PC-9 (cell line): ENCODE data around the gene JADE1. TPM values are rescaled to one million over a fixed set of nuclear protein-coding genes. Genes with fewer than 3 reads are reported as not detected.

Experiments used
- BruUV-seq: library from RNA; stranded (reverse); fragments of 400-500 nt; replicated peaks from 2 replicates; lab custom pipeline; 2021; lab: Mats Ljungman, UMichigan
- CTCF ChIA-PET: fragments of 300-600 bp; sonication (Branson Sonifier 250); formaldehyde crosslinking; loops from one replicate; lab custom pipeline; 2022; ENCODE audit warnings: antibody characterized with exemption; lab: Charles Lee
- POLR2A ChIA-PET: fragments of 300-600 bp; sonication (Branson Sonifier 250); formaldehyde crosslinking; loops from one replicate; lab custom pipeline; 2022; ENCODE audit warnings: antibody characterized with exemption; ENCODE audit not compliant: unreplicated experiment; lab: Charles Lee
- DNase-seq, 2 experiments: peaks; one replicate each; pipeline versions ENCODE4 v3.0.0 to v3.0.0-alpha.2; 2015 to 2022; ENCODE audit warnings: mixed read lengths in 1 of 2
- H2AFZ ChIP-seq: fragments of 200-600 bp; sonication (generic); 2 replicates; pipeline ENCODE4 v1.8.1; 2017; ENCODE audit warnings: antibody characterized with exemption
- H3F3A ChIP-seq: fragments of 200-600 bp; sonication (generic); 2 replicates; pipeline ENCODE4 v1.8.1; 2017; ENCODE audit warnings: antibody characterized with exemption, mild to moderate bottlenecking, low read depth; ENCODE audit not compliant: insufficient read depth
- H3K27ac ChIP-seq: fragments of 200-600 bp; sonication (generic); 2 replicates; pipeline ENCODE4 v1.6.1; 2016; ENCODE audit warnings: mixed run types
- H3K27me3 ChIP-seq: fragments of 200-600 bp; sonication (generic); 2 replicates; pipeline ENCODE4 v1.6.1; 2016; ENCODE audit warnings: low read depth, mixed run types; ENCODE audit not compliant: insufficient read depth
- H3K36me3 ChIP-seq: fragments of 200-600 bp; sonication (generic); 2 replicates; pipeline ENCODE4 v1.6.1; 2016; ENCODE audit warnings: low read depth, mixed run types
- H3K4me1 ChIP-seq: fragments of 200-600 bp; sonication (generic); replicated peaks from 2 replicates; pipeline ENCODE4 v1.6.1; 2016; ENCODE audit warnings: mixed run types; ENCODE audit not compliant: insufficient read depth
- H3K4me2 ChIP-seq: fragments of 200-600 bp; sonication (generic); 2 replicates; pipeline ENCODE4 v1.6.1; 2017; ENCODE audit warnings: mixed run types
- H3K4me3 ChIP-seq: fragments of 200-600 bp; sonication (generic); 2 replicates; pipeline ENCODE4 v1.6.1; 2016; ENCODE audit warnings: mixed run types
- H3K79me2 ChIP-seq: fragments of 200-600 bp; sonication (generic); 2 replicates; pipeline ENCODE4 v1.6.1; 2017; ENCODE audit warnings: low read depth, mixed run types
- H3K9me2 ChIP-seq: fragments of 200-600 bp; sonication (generic); 2 replicates; pipeline ENCODE4 v1.8.1; 2017; ENCODE audit warnings: mild to moderate bottlenecking; ENCODE audit not compliant: insufficient read depth
- H3K9me3 ChIP-seq: fragments of 200-600 bp; sonication (generic); 2 replicates; pipeline ENCODE4 v1.8.1; 2016; ENCODE audit warnings: low read depth; ENCODE audit not compliant: insufficient read depth
- H4K20me1 ChIP-seq: fragments of 200-600 bp; sonication (generic); 2 replicates; pipeline ENCODE4 v1.8.1; 2017; ENCODE audit not compliant: insufficient read depth
- EZH2 ChIP-seq: fragments of 200-600 bp; sonication (generic); IDR thresholded peaks from 2 replicates; pipeline ENCODE4 v1.8.0; 2017; ENCODE audit warnings: antibody characterized with exemption, low read depth
- intact Hi-C: fragments of 100-400 bp; cut with micrococcal nuclease; formaldehyde crosslinking; loops from one replicate; pipeline ENCODE4 v1.10.0; 2022; ENCODE audit not compliant: unreplicated experiment
- total RNA-seq: library from RNA; stranded (reverse); gene quantifications from 2 replicates; pipeline ENCODE4 v1.2.3, GENCODE V29; 2021
- TF ChIP-seq, protein P1 (sequence below): fragments of 200-600 bp; sonication (generic); conservative IDR thresholded peaks from 2 replicates; pipeline ENCODE4 v1.6.1; 2017; ENCODE audit warnings: mixed run types, antibody characterized with exemption, mild to moderate bottlenecking, moderate library complexity

Gene JADE1
- total RNA-seq, 1 experiment from 2014 or later, result 23.1 TPM

- Histone ChIP-seq H2AFZ (no peak overlapping the region), H3K9me2 (no peaks in the 10 kb centered on the region), H3K36me3 (no peaks in the 10 kb centered on the region), H3K4me2 (no peak overlapping the region), H3K79me2 (no peaks in the 10 kb centered on the region), H4K20me1 (no peaks in the 10 kb centered on the region), H3K4me3 (no peak overlapping the region), H3K27me3 (no peaks in the 10 kb centered on the region), H3F3A (no peaks in the 10 kb centered on the region), H3K4me1 (no peaks in the 10 kb centered on the region; the same call in 1 of the 2 replicates), H3K27ac (no peak overlapping the region), H3K9me3 (no peaks in the 10 kb centered on the region)
- TF ChIP-seq, protein P1, sequence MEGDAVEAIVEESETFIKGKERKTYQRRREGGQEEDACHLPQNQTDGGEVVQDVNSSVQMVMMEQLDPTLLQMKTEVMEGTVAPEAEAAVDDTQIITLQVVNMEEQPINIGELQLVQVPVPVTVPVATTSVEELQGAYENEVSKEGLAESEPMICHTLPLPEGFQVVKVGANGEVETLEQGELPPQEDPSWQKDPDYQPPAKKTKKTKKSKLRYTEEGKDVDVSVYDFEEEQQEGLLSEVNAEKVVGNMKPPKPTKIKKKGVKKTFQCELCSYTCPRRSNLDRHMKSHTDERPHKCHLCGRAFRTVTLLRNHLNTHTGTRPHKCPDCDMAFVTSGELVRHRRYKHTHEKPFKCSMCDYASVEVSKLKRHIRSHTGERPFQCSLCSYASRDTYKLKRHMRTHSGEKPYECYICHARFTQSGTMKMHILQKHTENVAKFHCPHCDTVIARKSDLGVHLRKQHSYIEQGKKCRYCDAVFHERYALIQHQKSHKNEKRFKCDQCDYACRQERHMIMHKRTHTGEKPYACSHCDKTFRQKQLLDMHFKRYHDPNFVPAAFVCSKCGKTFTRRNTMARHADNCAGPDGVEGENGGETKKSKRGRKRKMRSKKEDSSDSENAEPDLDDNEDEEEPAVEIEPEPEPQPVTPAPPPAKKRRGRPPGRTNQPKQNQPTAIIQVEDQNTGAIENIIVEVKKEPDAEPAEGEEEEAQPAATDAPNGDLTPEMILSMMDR, result no peak
- no peak for TF ChIP-seq EZH2
- ChIA-PET POLR2A (no interaction called here), CTCF (no interaction called here)
- intact Hi-C loops, result no loop called here
- no TSS peak for BruUV-seq
- no peak for DNase-seq
These were observed 15.4 kb upstream of the JADE1 start for GRCh38 chr4:128793859-128794672.

DNA sequence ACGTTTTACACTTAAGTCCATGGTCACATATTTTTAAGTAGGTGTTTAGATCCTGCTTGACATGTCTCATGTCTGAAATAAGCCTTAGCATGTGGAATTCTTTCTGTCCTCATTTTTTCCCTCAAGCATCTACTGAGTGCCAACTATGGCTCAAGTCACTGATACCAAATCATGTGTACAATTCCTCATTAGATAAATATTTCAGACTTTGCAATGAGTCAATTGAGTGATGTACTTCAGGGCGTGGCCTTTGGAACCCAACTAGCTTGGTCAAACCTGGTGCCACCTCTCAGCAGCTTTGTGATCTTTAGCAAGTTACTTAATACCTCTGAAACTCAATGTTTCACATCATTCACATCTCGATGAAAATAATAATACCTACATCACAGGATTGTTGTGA, 12.6 kb upstream of the JADE1 start:
- BruUV-seq, result no TSS peak
- ChIA-PET POLR2A (interaction anchor here (0.7 kb wide), 2 partner anchors 265 to 336 kb away, joined by 3 to 6 read pairs; no protein-coding TSS in a partner anchor), CTCF (no interaction called here)
- no peaks in the 10 kb centered on the region for H3K36me3 ChIP-seq
- H3F3A ChIP-seq, result no peaks in the 10 kb centered on the region
- intact Hi-C loops, result no loop called here
- peak in 1 of 2 experiments; percentile 60 for DNase-seq
- H3K4me2 ChIP-seq, result no peak overlapping the region
- no peaks in the 10 kb centered on the region for H3K79me2 ChIP-seq
- H2AFZ ChIP-seq, result no peak overlapping the region
- no peaks in the 10 kb centered on the region for H3K9me2 ChIP-seq
- no peak overlapping the region for H3K4me3 ChIP-seq
- no peaks in the 10 kb centered on the region; the same call in 1 of the 2 replicates for H3K4me1 ChIP-seq
- H3K27me3 ChIP-seq, result no peaks in the 10 kb centered on the region
- no peaks in the 10 kb centered on the region for H4K20me1 ChIP-seq
- H3K9me3 ChIP-seq, result no peaks in the 10 kb centered on the region
- TF ChIP-seq, protein P1, result no peak
- TF ChIP-seq EZH2, result no peak
- no peak overlapping the region for H3K27ac ChIP-seq

- H2AFZ ChIP-seq, result no peak overlapping the region
- no peak for TF ChIP-seq EZH2
- TF ChIP-seq, protein P1, result no peak
- H3K4me1 ChIP-seq, result no peaks in the 10 kb centered on the region
- intact Hi-C loops, result no loop called here
- ChIA-PET POLR2A (no interaction called here), CTCF (no interaction called here)
- no peak overlapping the region for H3K4me3 ChIP-seq
- H3F3A ChIP-seq, result no peaks in the 10 kb centered on the region
- no peaks in the 10 kb centered on the region for H3K79me2 ChIP-seq
- DNase-seq, result no peak
- no peaks in the 10 kb centered on the region for H3K36me3 ChIP-seq
- H3K9me2 ChIP-seq, result no peaks in the 10 kb centered on the region
- H4K20me1 ChIP-seq, result no peaks in the 10 kb centered on the region
- no peaks in the 10 kb centered on the region for H3K27me3 ChIP-seq
- no peaks in the 10 kb centered on the region for H3K9me3 ChIP-seq
- no peak overlapping the region for H3K4me2 ChIP-seq
- BruUV-seq, result no TSS peak
- H3K27ac ChIP-seq, result no peak overlapping the region
These were observed 9.2 kb upstream of the JADE1 start for GRCh38 chr4:128800284-128800683.
